HL-60/S4 (cell line): Measurements from ENCODE around the gene FSHR.

ENCODE experiments used
- in situ Hi-C: fragments of 300-500 bp; cut with MboI; formaldehyde crosslinking; loops from 2 replicates; pipeline ENCODE4 v1.14.3; 2022; ENCODE audit warnings: low sequenced_read_pairs

Gene FSHR, protein sequence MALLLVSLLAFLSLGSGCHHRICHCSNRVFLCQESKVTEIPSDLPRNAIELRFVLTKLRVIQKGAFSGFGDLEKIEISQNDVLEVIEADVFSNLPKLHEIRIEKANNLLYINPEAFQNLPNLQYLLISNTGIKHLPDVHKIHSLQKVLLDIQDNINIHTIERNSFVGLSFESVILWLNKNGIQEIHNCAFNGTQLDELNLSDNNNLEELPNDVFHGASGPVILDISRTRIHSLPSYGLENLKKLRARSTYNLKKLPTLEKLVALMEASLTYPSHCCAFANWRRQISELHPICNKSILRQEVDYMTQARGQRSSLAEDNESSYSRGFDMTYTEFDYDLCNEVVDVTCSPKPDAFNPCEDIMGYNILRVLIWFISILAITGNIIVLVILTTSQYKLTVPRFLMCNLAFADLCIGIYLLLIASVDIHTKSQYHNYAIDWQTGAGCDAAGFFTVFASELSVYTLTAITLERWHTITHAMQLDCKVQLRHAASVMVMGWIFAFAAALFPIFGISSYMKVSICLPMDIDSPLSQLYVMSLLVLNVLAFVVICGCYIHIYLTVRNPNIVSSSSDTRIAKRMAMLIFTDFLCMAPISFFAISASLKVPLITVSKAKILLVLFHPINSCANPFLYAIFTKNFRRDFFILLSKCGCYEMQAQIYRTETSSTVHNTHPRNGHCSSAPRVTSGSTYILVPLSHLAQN

DNA sequence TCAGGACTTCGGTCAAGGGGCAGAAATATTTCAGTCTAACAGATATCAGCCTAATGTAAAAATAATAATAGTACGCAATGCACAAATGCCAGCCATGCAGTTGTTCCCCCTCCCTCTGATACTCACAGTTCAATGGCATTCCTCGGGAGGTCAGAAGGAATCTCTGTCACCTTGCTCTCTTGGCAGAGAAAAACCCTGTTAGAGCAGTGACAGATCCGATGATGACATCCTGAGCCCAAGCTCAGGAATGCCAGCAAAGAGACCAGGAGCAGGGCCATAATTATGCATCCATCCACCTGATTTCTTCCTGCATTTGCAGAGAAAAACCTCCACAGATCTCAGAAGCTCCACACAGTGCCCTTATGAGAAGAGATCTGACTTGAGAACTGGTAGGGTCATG, at the start of gene FSHR:
Gene FSHR, minus strand, starts transcription at position 376 of the 400 bp plus-strand sequence. Its CDS starts 98 bp downstream, at position 278.
- in situ Hi-C loops = no loop called here

DNA sequence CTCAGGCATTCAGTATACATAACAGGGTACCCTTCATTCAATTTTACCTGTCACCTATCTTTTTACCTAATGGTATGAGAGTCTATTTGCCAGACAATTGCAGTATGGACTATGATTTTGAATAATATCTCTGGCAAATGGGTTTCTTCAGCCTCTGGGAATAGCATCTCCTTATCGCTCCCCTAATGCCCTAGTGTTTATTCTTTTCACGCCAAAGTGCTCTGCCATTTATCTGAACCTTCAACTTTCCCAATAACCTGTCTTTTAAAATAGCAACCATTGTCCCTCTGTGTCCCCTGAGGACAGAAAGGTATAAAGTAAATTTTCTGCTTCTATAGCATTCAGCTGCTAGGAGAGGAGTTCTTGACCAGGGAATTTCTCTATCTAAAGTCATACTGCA, 45.0 kb upstream of the FSHR start:
- in situ Hi-C loops = no loop called here

DNA sequence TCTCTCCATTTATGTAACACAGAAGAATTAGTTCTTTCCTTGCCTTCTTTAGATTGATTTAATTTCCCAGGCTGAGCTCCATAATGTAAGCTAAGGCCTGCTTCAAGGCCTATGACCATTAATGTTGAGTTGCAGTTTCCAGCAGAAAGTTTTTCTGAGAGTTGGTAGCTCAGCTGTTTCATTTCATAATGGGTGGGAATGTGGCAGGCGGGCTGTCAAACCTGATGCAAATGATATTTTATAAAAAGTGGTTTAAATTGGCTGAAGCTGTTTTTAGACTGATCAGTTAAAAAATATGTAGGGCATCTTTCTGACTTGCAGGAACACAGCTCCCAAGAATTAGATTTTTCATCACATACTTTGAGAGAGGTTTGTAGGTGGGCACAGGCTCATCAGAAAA, 40.4 kb upstream of the FSHR start:
- in situ Hi-C loops = no loop called here

DNA sequence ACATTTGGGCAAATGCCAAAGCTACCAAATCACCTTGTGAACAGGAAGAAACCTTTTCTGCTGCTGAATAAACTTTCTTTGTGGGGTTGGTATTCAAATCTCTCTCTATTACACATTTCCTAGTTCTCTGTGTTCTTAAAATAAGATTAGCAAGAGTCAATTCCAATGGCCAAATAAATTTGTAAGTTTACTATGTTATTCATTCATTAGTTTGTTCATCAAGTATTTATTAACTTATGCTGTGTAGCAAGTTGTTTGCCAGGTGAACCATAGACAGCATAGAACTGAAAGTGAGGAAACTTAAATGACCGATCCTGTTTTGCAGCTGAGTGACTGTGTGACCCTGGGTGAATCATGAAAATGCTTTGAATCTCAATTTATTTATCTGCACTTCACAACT, 37.7 kb upstream of the FSHR start:
- in situ Hi-C loops = no loop called here

DNA sequence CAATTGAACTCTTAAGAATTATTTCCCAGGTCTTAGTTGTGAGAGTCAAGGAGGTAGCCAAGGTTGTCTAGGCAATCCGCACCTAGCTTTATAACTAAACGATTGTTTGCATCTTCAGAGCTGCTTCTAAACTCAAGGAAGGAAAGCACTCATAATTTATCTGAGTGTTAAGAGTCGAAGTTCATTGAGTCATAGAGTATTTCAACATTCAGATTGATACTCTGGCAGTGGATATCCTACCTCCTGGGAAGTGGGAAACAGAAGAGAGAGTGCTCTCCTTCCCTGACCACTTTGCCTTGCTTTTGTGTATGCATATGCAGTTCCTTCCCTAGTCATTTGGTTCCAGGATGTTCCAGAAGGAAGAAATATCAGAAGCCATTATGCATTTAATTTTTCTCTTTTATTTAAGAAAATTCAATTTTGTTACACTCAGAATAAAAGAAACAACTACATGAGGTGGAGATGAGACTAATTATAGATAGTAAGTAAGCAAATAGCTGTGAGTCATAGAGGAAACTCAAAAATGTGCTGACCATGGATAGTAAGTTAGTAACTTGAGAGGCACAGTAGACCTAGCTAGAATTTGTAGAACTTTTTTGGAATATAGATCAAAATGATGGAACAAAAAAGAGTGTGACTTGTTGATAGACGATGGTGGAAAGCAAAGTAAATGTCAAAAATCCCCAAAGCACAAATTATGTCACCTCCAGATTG, 35.4 kb upstream of the FSHR start:
- in situ Hi-C loops = no loop called here

DNA sequence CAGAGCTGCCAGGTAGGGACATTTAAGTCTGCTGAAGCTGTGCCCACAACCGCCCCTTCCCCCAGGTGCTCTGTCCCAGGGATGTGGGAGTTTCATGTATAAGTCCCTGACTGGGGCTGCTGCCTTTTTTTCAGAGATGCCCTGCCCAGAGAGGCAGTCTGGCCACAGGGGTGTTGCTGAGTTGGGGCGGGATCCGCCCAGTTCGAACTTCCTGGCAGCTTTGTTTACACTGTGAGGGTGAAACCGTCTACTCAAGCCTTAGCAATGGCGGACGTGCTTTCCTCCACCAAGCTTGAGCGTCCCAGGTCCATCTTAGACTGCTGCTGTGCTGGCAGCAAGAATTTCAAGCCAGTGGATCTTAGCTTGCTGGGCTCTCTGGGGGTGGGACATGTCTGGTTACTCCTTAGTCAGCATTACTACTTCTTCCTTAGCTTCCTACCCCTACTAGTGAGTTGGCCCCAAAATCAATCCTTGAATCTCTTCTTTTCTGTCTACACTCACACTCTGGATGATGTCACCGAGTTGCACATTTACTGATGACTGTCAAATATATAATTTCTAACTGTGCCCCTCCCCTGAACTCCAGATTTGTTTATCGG, 31.8 kb upstream of the FSHR start:
- in situ Hi-C loops = no loop called here

DNA sequence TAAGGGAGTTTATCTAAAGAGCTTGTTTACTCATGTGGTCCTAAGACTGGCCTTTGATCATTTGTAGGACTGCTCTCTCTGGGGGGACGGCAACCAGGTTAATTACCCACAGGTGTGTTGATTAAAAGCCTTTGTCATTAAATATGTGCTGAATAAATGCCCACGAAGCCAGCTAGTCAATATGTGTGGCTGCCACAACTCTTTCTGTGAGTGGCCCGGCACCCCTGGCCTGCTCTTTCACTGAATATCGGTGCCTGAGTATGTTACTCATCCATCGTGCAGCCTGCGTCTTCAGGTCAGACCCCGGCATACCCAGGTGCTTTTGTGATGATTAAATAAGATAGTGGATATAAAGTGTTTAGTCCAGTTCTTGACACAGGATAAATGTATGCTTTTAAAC, 24.3 kb upstream of the FSHR start:
- in situ Hi-C loops = no loop called here

DNA sequence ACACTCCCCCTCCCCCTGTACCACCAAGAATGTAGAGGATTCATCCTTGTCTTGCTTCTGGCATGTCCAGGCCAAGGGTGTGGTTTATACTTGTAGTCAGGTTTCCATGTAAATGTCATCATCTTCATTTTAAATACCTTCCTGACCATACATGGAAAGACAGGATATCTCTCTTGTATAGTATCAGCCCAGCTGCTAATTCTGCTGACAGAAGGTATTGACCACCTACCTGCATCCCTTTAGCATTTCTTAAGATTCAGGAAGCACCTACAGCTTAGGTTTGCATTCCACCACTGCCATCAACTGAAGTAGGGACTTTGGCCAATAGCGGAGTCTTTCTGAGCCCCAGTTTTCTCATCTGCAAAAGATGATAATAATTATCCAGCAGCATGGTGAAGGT, 22.9 kb upstream of the FSHR start:
- in situ Hi-C loops = no loop called here

DNA sequence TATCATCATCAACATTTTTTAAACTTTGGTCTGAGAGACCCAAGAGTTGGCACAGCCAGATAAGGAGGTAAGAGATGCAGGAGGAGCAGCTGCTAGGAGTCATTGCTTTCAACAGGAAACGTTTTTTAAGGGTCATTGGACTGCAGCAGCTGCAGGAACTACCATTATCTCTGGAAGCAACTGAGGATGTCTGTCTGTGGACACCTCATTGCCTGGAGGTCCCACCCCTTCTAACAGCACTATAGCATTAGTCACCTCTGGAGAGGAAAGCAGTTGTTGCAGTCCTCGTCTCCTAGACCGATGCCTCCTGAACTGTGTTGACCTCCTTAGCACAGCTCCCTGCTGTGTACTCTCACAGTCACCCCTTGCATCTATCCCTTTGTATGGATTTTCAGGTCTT, 21.5 kb upstream of the FSHR start:
- in situ Hi-C loops = no loop called here

DNA sequence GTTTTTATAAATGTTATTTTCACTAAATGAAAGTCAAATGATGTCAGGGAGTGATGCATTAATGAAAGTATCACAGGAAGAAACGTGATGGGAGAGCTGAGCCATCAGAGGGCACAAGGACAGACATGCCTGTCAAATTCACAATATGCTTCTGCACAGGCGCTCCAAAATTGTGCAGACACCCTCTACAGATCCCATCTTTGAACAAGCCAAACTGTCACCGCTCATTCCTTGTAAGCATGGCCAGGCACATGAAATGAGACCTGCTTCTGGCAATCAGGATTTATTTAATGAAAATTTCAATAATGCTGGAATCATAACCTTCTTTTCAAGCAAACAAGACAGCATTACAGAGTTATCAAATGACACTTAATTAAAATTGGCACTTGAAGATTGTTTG, 20.4 kb upstream of the FSHR start:
- in situ Hi-C loops = no loop called here

DNA sequence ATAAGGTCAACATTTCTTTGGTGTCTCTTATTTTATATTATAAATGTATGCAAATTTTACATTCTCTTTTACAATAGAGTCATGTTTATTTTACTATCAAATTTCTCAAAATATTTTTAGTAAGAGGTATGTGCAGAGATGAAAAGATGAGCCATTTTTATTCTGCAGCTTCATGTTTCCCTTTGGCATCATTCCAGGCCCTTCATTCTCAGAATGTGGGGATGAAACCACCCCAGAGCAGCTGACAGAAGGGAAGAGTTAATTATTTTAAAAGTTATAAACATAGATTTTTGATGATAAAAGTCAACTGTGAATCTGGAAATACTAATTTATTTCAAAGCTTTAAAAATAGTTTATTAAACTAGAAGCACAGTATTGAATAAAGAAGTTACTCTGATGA, 12.8 kb upstream of the FSHR start:
- in situ Hi-C loops = no loop called here

DNA sequence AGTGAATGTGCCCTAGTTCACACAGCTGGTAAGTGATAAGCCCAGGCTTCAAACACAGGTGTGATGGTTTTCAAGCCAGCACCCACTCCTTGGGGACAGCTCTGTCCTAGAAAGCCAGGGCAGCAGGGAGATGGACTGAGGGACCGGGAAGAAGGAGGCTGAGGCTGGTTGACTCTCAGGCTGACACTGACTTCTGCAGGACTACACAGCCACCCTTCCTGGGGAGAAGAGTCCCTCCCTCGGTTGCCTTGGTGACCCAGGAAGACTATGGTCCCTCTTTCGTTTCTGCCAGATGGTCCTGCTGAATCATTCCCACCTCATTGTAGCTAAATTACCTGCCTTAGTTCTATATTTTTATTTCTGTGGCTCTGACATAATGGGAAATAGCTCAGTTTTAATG, 11.3 kb upstream of the FSHR start:
- in situ Hi-C loops = no loop called here

DNA sequence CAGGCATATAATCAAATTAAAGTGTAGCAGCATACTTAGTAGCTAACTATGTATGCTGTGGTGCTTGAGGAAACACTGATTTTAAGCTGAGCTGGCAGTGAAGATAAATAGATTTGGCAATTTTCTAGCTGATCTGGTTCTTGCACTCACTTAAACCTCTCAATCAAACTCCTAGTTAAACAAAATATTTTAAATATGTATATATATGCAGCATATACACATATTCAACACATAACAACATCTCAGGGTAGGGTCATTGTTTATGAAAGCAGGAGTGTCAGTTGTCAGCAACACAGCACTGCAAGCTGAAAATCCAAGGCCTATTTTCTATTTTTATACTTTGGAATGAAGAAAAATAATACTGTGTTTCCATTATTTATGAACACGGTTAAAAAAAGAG, 10.4 kb upstream of the FSHR start:
- in situ Hi-C loops = no loop called here

DNA sequence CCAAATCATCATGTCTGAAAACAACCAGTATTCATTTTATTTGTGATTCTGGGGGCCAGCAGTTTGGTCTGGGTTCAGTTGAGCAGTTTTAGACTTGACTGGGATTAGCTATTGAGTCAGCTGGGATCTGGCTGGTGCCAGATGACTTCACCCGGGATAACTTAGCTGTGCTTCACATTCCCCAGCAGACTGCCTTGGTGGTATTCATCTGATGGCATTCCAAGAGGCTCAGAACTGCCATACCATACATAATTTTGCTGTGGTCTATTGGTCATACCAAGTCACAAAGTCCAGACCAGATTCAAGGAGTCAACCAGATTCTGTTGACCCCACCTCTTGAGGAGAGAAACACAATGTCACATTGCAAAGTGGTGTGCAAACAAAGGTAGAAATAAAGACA, 7.8 kb upstream of the FSHR start:
- in situ Hi-C loops = no loop called here

DNA sequence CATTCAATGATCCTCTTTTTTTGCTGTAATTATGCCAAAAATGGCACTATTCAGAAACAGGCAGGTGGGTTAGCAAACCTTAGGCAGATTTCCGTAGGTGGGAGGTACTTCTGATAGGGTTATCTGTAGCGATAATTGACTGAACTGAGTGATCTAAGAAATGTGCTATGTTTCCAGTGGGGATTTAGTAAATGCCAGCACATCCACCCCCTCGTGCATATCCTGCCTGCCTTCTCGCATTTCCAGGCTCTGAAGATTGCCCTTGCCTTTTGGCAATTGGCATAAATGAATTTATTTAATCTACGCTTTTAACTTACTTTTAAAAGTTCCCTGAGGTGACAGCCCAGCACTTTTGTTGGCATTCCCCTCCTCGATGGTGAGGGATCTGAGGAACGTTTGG, 576 bp upstream of the FSHR start:
- in situ Hi-C loops = no loop called here

DNA sequence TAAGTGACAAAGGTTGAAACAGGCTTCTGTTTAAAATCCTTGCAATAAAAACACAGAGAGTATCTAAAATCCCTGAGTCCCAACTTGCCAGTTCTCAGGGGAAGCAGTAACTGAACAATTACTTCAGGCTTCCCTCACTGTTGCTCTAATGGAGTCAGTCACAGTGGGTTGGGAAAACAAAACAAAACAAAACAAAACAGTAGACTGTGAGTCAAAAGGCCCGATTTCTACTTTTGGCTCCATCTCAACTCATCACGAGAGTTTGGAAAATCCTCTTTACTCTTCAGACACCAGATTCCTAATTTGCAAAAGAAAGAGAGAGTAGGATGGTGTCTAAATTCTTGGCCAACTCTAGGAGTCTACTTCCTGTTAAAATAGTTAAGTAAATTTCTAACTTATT, 1.1 kb downstream of the FSHR start:
- in situ Hi-C loops = no loop called here

DNA sequence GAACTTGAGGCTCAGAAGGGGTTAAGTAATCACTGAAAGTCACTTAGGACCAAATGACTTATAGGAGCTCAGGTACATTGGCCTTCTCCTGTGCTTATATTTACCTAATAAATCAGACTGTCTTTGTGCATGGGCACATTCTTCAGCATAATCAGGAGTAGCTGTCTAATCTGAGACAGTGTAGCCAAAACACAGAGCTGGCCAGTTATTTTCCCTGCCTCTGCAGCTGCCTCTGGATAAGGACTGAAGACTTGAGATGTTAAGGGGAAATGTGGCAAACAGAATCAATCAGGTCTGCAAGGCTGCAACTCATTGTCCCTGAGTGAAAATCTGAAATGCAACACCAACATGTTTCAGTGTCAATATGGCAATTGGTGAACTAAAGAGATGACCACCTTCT, 1.5 kb downstream of the FSHR start:
- in situ Hi-C loops = no loop called here

DNA sequence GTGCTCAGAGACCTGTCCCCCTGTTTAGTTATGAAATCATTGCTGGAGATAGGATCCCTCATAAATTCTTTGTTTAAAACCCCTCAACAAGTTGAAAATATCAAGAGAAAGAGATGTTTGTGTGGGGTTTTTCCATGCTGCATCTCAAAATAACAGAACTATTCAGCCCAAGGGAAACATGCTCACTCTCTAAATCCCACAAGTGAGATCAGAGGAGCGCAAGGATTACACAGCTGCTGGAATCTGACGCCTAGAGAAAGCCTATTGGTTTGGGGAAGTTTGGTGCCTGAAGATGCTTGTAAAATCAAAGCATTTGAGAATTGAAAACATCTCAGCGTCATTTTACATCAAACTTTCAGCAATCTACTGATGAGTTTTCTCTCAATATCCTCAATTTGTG, 7.9 kb downstream of the FSHR start:
- in situ Hi-C loops = no loop called here

DNA sequence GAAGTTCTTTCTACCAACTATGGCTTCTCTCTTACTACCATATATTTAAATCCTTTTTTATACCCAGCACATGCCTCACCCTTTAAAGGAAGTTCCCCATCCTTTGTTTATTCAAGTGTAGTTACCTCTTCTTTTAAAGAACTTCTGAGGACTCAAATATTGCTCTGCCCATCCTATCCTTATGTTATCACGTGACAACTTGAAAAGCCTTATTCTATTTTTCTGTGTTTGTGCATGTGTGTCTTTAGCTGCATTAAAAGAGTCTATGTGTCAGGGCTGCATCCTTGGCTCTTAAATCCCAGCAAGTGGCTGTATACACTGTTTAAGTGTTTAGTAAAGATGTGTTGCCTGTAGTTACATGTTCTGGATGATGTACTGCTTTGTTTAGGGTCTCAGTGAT, 22.5 kb downstream of the FSHR start:
- in situ Hi-C loops = no loop called here

DNA sequence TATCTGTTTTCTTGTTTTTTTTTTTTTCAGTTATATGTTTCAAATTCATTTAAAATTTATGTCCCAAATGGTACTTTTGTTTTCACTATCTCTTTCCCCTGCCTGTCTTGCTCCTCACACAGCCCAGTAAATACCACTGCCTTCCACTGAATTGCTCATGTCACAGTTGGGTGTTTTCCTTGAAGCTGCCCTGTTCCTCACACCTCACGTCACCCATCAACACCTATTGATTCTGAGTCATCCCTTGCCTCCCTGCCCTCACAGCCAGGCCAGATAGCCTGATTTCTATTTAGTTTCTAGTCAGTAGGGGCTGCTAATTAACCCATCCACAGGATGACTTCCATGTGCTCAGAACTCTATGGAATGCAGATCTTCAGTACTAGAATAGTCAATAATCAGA, 25.3 kb downstream of the FSHR start:
- in situ Hi-C loops = no loop called here

DNA sequence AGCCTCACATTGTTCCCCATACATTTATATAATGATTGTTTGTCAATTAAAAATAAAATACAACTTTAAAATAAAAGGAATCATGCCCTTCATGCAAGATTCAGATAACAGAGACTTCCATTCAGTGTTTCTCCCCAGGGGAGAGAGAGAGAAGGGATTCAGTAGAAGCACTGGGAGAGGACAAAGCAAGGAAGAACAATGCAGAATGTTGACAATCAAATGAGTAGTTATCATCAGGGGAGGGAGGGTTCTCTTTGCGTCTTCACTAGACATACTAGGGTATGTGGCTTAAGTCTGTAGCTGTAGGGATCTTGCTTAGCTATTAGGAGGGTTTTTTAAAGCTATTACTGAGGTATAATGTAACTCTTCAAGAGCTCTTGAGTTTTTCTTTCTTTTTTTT, 30.7 kb downstream of the FSHR start:
- in situ Hi-C loops = no loop called here

DNA sequence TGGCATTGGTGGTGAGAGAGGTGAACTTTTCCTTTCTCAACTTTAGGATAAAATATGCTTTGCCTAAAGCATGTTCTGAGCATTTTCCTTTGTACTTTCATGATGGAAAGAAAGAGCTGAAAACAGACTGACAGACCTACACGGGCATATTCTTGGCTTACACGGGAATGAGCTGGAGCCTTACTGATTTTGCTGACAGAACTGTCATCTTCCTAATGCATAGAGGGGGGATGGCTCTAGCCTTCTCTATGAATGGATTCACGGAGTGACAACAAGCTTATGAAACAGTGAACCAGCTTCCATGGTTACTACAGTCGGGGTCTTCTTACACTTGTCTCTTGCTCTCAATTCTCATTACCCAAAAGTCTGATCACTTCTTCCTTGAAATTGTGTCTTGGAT, 32.2 kb downstream of the FSHR start:
- in situ Hi-C loops = no loop called here
